Fibroblast of villous mesenchyme (primary cell): ENCODE measurements around the gene INSR. TPM values are rescaled to one million over a fixed set of nuclear protein-coding genes. Genes with fewer than 3 reads are reported as not detected.

Source experiments
- DNase-seq: peaks from one replicate; pipeline ENCODE4 v3.0.0-alpha.2; 2010; ENCODE audit warnings: low read depth
- H3K4me3 ChIP-seq: 2 replicates; pipeline ENCODE4 v1.5.1; 2011; ENCODE audit warnings: low read depth, mild to moderate bottlenecking, low read length
- CTCF ChIP-seq: IDR thresholded peaks from 2 replicates; pipeline ENCODE4 v1.5.1; 2012; ENCODE audit warnings: low read depth, mild to moderate bottlenecking, low read length; ENCODE audit not compliant: insufficient read depth
- total RNA-seq: library from RNA; depleted of rRNA; stranded (reverse); fragments of >200 nt; gene quantifications from 2 replicates; pipeline ENCODE4 v1.2.3, GENCODE V29; 2012

Gene INSR
- total RNA-seq, 1 donor, result 3.0 TPM

- no peak for TF ChIP-seq CTCF
- no peak overlapping the region for H3K4me3 ChIP-seq
- no peak for DNase-seq
Measured at GRCh38 chr19:7203332-7203731, 90.9 kb downstream of the INSR start.

GRCh38 chr19:7202888-7203287 is 91.3 kb downstream of the INSR start:
- DNase-seq, result no peak
- no peak for TF ChIP-seq CTCF
- H3K4me3 ChIP-seq, result no peak overlapping the region

- TF ChIP-seq CTCF, result no peak
- DNase-seq, result no peak
- H3K4me3 ChIP-seq, result no peak overlapping the region
Measured at GRCh38 chr19:7200736-7201135, 93.5 kb downstream of the INSR start.

- DNase-seq, result no peak
- no peak overlapping the region for H3K4me3 ChIP-seq
- no peak for TF ChIP-seq CTCF
Measured at GRCh38 chr19:7199613-7200533, 94.3 kb downstream of the INSR start.

- peak overlapping the region; percentile 75 for H3K4me3 ChIP-seq
- no peak for TF ChIP-seq CTCF
- DNase-seq, result peak; percentile 92
Measured at GRCh38 chr19:7197760-7198696, 96.2 kb downstream of the INSR start.

GRCh38 chr19:7197119-7197759 is 97.0 kb downstream of the INSR start:
- TF ChIP-seq CTCF, result no peak
- H3K4me3 ChIP-seq, result peak overlapping the region; percentile 53
- DNase-seq, result peak; percentile 94
